Stomach (tissue), 9 donors: ENCODE data around the gene TRANK1. TPM values are rescaled to one million over a fixed set of nuclear protein-coding genes. Genes with fewer than 3 reads are reported as not detected.
"Not testable (repeated sequence)": the region's sequence is repeated elsewhere in the genome, so short reads cannot be mapped to it uniquely, and the experiment has no call there.

ENCODE experiments used
- DNase-seq, 2 donors: peaks; one replicate each; pipeline versions ENCODE4 v3.0.0 to v3.0.0-alpha.2; 2013 to 2019
- H3K27ac ChIP-seq, 5 donors: fragments of 200-600 bp in 4 of 5; sonication (generic) in 4 of 5; one replicate each; pipeline ENCODE4 v1.5.1; 2013 to 2019; ENCODE audit warnings: mild to moderate bottlenecking in 1 of 5, moderate library complexity in 1 of 5
- H3K27me3 ChIP-seq, 3 donors: fragments of 200-600 bp; sonication (generic); one replicate each; pipeline ENCODE4 v1.5.1; 2017 to 2019; ENCODE audit warnings: mixed run types in 1 of 3
- H3K36me3 ChIP-seq, 4 donors: fragments of 200-600 bp; sonication (generic); 1 replicate in 3 of 4; 2 replicates in 1 of 4; pipeline ENCODE4 v1.5.1; 2016 to 2019
- H3K4me1 ChIP-seq, 4 donors: fragments of 200-600 bp; sonication (generic); one replicate each; pipeline ENCODE4 v1.5.1; 2016 to 2019
- H3K4me3 ChIP-seq, 4 donors: fragments of 200-600 bp; sonication (generic) in 3 of 4; one replicate each; pipeline ENCODE4 v1.5.1; 2016 to 2019; ENCODE audit warnings: mild to moderate bottlenecking in 1 of 4
- H3K9me3 ChIP-seq, 4 donors: fragments of 200-600 bp; sonication (generic); one replicate each; pipeline ENCODE4 v1.5.1; 2016 to 2019
- EP300 ChIP-seq: sonication (generic); formaldehyde crosslinking; IDR thresholded peaks from one replicate; pipeline ENCODE4 v1.6.1; 2017; ENCODE audit warnings: antibody characterized with exemption
- POLR2A ChIP-seq, 4 donors: fragments of 450-650 bp; IDR thresholded peaks; one replicate each; pipeline ENCODE4 v1.6.1; 2016; ENCODE audit warnings: antibody characterized with exemption in 4 of 4, control low read depth in 2 of 4, mild to moderate bottlenecking in 1 of 4, moderate library complexity in 1 of 4
- POLR2AphosphoS5 ChIP-seq, 3 donors: sonication (generic); formaldehyde crosslinking; IDR thresholded peaks; one replicate each; pipeline ENCODE4 v1.6.1; 2016; ENCODE audit warnings: antibody characterized with exemption in 3 of 3
- WGBS, 5 donors: extraction: QIAGEN DNeasy Blood & Tissue Kit in 3 of 5; methylation state at CpG; one replicate each; pipeline versions ENCODE4 v1.1.5 to v1.1.7; 2013 to 2018; 5-methylcytosine and 5-hydroxymethylcytosine counted together
- intact Hi-C: fragments of 100-400 bp; cut with DNase I; formaldehyde crosslinking; loops from one replicate; pipeline ENCODE4 v1.15.1; 2023; ENCODE audit warnings: low total_unique reads
- polyA plus RNA-seq, 3 donors: library from polyadenylated mRNA; stranded (reverse); fragments of 200-250 nt; gene quantifications; one replicate each; pipeline ENCODE4 v1.2.3, GENCODE V29; 2013
- total RNA-seq, 5 donors: library from RNA; depleted of rRNA; stranded (reverse); fragments of >200 nt; gene quantifications; one replicate each; pipeline versions ENCODE4 v1.1.0 to v1.2.3, GENCODE V29; 2014 to 2016
- TF ChIP-seq, protein P1 (sequence below), 7 experiments: fragments of 450-650 bp in 4 of 7; fragments of 200-600 bp in 3 of 7; sonication (generic) in 3 of 7; IDR thresholded peaks; one replicate each; pipeline ENCODE4 v1.5.1; 2016 to 2019; ENCODE audit warnings: antibody characterized with exemption in 7 of 7, control low read depth in 2 of 7, mild to moderate bottlenecking in 1 of 7
- donor health status: healthy with polysubstance abuse.
- donor health status: Bipolar disorder and iron deficiency.
- donor health status: healthy.

Gene TRANK1
- total and polyA plus RNA-seq, 8 donors, result 1.2 to 27.2 (median 6.4) TPM

GRCh38 chr3:36905545-36905944 is 39.3 kb downstream of the TRANK1 start:
- DNase-seq, result no peak
- Histone ChIP-seq H3K4me1 (peaks cover 12 to 49% (median 24%) of the 10 kb centered on the region in 4 donors), H3K4me3 (no peak overlapping the region), H3K27me3 (no peaks in the 10 kb centered on the region), H3K27ac (no peak overlapping the region), H3K36me3 (peaks cover 0 to 20% (median 16%) of the 10 kb centered on the region in 4 donors), H3K9me3 (no peaks in the 10 kb centered on the region)
- intact Hi-C loops, result loop anchor here (10.0 kb wide), 1 partner anchor 49 kb away; no protein-coding TSS in a partner anchor
- 93 to 100% (median 96%) methylated on average over 3 of the region's 3 CpGs for WGBS, 5 donors
- TF ChIP-seq POLR2AphosphoS5 (IDR thresholded peaks at IDR 0.05), result no peak
- TF ChIP-seq, protein P1, sequence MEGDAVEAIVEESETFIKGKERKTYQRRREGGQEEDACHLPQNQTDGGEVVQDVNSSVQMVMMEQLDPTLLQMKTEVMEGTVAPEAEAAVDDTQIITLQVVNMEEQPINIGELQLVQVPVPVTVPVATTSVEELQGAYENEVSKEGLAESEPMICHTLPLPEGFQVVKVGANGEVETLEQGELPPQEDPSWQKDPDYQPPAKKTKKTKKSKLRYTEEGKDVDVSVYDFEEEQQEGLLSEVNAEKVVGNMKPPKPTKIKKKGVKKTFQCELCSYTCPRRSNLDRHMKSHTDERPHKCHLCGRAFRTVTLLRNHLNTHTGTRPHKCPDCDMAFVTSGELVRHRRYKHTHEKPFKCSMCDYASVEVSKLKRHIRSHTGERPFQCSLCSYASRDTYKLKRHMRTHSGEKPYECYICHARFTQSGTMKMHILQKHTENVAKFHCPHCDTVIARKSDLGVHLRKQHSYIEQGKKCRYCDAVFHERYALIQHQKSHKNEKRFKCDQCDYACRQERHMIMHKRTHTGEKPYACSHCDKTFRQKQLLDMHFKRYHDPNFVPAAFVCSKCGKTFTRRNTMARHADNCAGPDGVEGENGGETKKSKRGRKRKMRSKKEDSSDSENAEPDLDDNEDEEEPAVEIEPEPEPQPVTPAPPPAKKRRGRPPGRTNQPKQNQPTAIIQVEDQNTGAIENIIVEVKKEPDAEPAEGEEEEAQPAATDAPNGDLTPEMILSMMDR (IDR thresholded peaks at IDR 0.05), result no peak
- TF ChIP-seq POLR2A (IDR thresholded peaks at IDR 0.05), result no peak
- TF ChIP-seq EP300, result no peak

DNA sequence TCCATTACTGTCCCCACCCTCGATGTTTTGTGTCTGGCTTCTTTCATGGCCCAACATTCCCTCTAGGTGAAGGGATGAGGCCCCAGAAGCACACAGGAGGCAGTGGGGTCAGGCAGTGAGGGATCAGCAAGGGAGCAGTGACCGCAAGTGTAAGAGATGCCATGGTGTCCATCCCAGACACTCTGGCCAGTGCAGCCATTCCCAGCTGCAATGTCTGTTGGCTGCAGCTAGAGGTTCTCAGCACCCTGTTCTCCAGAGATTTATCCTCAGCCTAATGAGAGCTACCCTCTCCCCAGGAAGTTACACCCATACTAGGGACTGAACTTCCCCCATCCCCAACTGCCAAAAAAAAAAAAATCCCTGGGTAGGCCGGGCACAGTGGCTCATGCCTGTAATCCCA is 40.2 kb downstream of the TRANK1 start:
- WGBS, 5 donors, result 61 to 82% (median 75%) methylated on average over 3 of the region's 3 CpGs
- Histone ChIP-seq H3K4me3 (no peak overlapping the region), H3K27ac (no peak overlapping the region), H3K4me1 (peaks cover 12 to 49% (median 24%) of the 10 kb centered on the region in 4 donors), H3K9me3 (no peaks in the 10 kb centered on the region), H3K36me3 (peaks cover 0 to 29% (median 21%) of the 10 kb centered on the region in 4 donors), H3K27me3 (no peaks in the 10 kb centered on the region)
- TF ChIP-seq POLR2A (IDR thresholded peaks at IDR 0.05) (no peak), POLR2AphosphoS5 (IDR thresholded peaks at IDR 0.05) (no peak), EP300 (no peak)
- TF ChIP-seq, protein P1 (IDR thresholded peaks at IDR 0.05), result peak in 3 of 7 experiments; percentile 30 to 48 (median 47)
- DNase-seq, result peak in 1 of 2 donors; percentile 35
- intact Hi-C loops, result loop anchor here (10.0 kb wide), 1 partner anchor 50 kb away; no protein-coding TSS in a partner anchor

- not testable (repeated sequence) for H3K9me3 ChIP-seq, H3K4me3 ChIP-seq, H3K27me3 ChIP-seq, DNase-seq, H3K27ac ChIP-seq
- peaks cover 0 to 35% (median 27%) of the 10 kb centered on the region in 4 donors for H3K36me3 ChIP-seq
- H3K4me1 ChIP-seq, result peaks cover 12 to 44% (median 24%) of the 10 kb centered on the region in 4 donors
- intact Hi-C loops, result loop anchor here (10.0 kb wide), 1 partner anchor 51 kb away; no protein-coding TSS in a partner anchor
- 93 to 97% (median 94%) methylated on average over 13 of the region's 13 CpGs for WGBS, 5 donors
These were observed 40.8 kb downstream of the TRANK1 start for GRCh38 chr3:36904065-36904464.

DNA sequence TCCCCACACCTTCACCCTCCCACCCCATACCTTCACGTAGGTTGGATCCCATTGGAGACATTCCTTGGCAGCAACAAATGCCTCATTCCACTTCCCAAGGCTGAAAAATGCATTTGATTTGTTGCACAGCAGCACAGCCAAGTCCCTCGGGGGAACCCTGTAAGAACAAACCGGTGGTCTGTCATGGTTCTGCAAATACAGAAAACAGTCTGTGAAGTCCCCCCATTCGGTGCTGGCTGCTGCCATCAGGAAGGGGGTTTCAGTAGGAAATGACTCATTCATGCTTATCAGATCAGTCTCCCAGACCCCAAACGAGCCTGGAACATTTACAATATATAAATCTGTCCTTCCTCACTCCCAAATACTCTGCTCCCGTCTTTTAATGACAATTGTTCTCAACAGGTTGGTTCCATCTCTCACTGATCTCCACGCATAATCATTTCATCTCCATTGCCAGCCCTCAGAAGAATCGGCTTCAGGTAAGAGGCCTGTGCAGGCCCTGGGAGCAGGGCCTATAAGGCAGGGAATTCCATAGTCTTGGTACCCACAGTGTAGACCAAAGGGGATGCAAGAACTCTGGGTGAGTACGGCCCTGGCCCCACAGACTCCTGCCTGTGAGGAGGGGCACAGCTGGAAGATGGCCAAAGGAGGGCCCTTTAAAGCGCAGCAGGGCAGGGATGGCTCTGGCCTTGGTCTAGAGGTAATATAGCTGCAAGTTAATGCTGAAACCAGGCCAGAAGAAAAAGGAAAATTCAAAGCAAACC is 41.6 kb downstream of the TRANK1 start:
- DNase-seq, result no peak
- Histone ChIP-seq H3K4me3 (no peak overlapping the region), H3K27ac (no peak overlapping the region), H3K27me3 (no peaks in the 10 kb centered on the region), H3K36me3 (peaks cover 0 to 42% (median 35%) of the 10 kb centered on the region in 4 donors), H3K9me3 (no peaks in the 10 kb centered on the region), H3K4me1 (peaks cover 12 to 37% (median 19%) of the 10 kb centered on the region in 4 donors)
- 69 to 78% (median 74%) methylated on average over 10 of the region's 10 CpGs for WGBS, 5 donors
- TF ChIP-seq EP300 (no peak), POLR2AphosphoS5 (IDR thresholded peaks at IDR 0.05) (no peak), POLR2A (IDR thresholded peaks at IDR 0.05) (no peak)
- TF ChIP-seq, protein P1 (IDR thresholded peaks at IDR 0.05), result no peak
- intact Hi-C loops, result loop anchor here (10.0 kb wide), 1 partner anchor 52 kb away; no protein-coding TSS in a partner anchor
